Esophagus squamous epithelium (tissue), 5 donors: ENCODE measurements around the gene SWAP70. TPM values are rescaled to one million over a fixed set of nuclear protein-coding genes. Genes with fewer than 3 reads are reported as not detected.

Source experiments
- DNase-seq: peaks from one replicate; lab custom pipeline; 2025; lab: John Stamatoyannopoulos, UW
- H3K27ac ChIP-seq, 4 donors: fragments of 200-600 bp; sonication (generic); one replicate each; pipeline ENCODE4 v1.5.1; 2016 to 2019; ENCODE audit warnings: mild to moderate bottlenecking in 1 of 4
- H3K27me3 ChIP-seq, 4 donors: fragments of 200-600 bp; sonication (generic); 1 replicate in 3 of 4; 2 replicates in 1 of 4; pipeline versions ENCODE4 v1.5.1 to v1.6.0; 2017 to 2021; ENCODE audit warnings: antibody characterized with exemption in 1 of 4
- H3K36me3 ChIP-seq, 3 donors: fragments of 200-600 bp; sonication (generic); one replicate each; pipeline ENCODE4 v1.5.1; 2016 to 2019
- H3K4me1 ChIP-seq, 3 donors: fragments of 200-600 bp; sonication (generic); one replicate each; pipeline ENCODE4 v1.5.1; 2017 to 2019
- H3K4me3 ChIP-seq, 4 donors: fragments of 200-600 bp; sonication (generic); 1 replicate in 3 of 4; 2 replicates in 1 of 4; pipeline ENCODE4 v1.5.1; 2016 to 2019; ENCODE audit warnings: mild to moderate bottlenecking in 2 of 4, moderate library complexity in 1 of 4
- H3K9me3 ChIP-seq, 3 donors: fragments of 200-600 bp; sonication (generic); one replicate each; pipeline ENCODE4 v1.5.1; 2016 to 2019
- CTCF ChIP-seq, 6 experiments: fragments of 450-650 bp in 4 of 6; fragments of 200-600 bp in 2 of 6; sonication (generic) in 2 of 6; IDR thresholded peaks; one replicate each; pipeline ENCODE4 v1.5.1; 2016 to 2019; ENCODE audit warnings: antibody characterized with exemption in 6 of 6, mild to moderate bottlenecking in 4 of 6, moderate library complexity in 4 of 6
- POLR2A ChIP-seq, 4 donors: fragments of 450-650 bp; IDR thresholded peaks; one replicate each; pipeline ENCODE4 v1.6.1; 2017; ENCODE audit warnings: antibody characterized with exemption in 4 of 4, mild to moderate bottlenecking in 4 of 4, moderate library complexity in 3 of 4
- WGBS, 2 donors: methylation state at CpG; one replicate each; pipeline ENCODE4 v1.1.5; 2018; 5-methylcytosine and 5-hydroxymethylcytosine counted together
- intact Hi-C: fragments of 100-400 bp; cut with DNase I; formaldehyde crosslinking; loops from one replicate; pipeline ENCODE4 v1.15.0; 2022
- total RNA-seq, 4 donors: library from RNA; depleted of rRNA; stranded (reverse); fragments of >200 nt; gene quantifications; one replicate each; pipeline ENCODE4 v1.1.0, GENCODE V29; 2016
- donor health status: DM: yes; HTN: yes; CAD: no.

The SWAP70 gene
- total RNA-seq, 4 donors from 2014 or later: 15.1 to 27.5 (median 17.7) TPM

- Histone ChIP-seq H3K27me3 (no peaks in the 10 kb centered on the region), H3K9me3 (no peaks in the 10 kb centered on the region), H3K4me3 (no peak overlapping the region), H3K36me3 (peaks cover 0 to 92% (median 5%) of the 10 kb centered on the region in 3 donors), H3K27ac (no peak overlapping the region), H3K4me1 (no peaks in the 10 kb centered on the region)
- intact Hi-C loops: no loop called here
- WGBS, 2 donors: 91 to 100% methylated on average over 4 of the region's 4 CpGs
- DNase-seq: no peak
- TF ChIP-seq POLR2A (IDR thresholded peaks at IDR 0.05): no peak
- no peak for TF ChIP-seq CTCF (IDR thresholded peaks at IDR 0.05)
Observed at GRCh38 chr11:9780929-9781328, 117.1 kb downstream of the SWAP70 start.

- WGBS, 2 donors: 83 to 92% methylated on average over 1 to 2 of the region's 2 CpGs
- TF ChIP-seq POLR2A (IDR thresholded peaks at IDR 0.05) (no peak), CTCF (IDR thresholded peaks at IDR 0.05) (no peak)
- intact Hi-C loops: no loop called here
Observed at GRCh38 chr11:9783986-9784385, 120.1 kb downstream of the SWAP70 start.

GRCh38 chr11:9784602-9785315 is 120.9 kb downstream of the SWAP70 start:
- TF ChIP-seq POLR2A (IDR thresholded peaks at IDR 0.05) (no peak), CTCF (IDR thresholded peaks at IDR 0.05) (no peak)
- Histone ChIP-seq H3K4me3 (no peak overlapping the region), H3K9me3 (no peaks in the 10 kb centered on the region), H3K27ac (no peak overlapping the region), H3K27me3 (no peaks in the 10 kb centered on the region), H3K36me3 (peaks cover 0 to 98% (median 12%) of the 10 kb centered on the region in 3 donors), H3K4me1 (peaks cover 0 to 8% (median 0%) of the 10 kb centered on the region in 3 donors)
- 78 to 85% methylated on average over 5 to 6 of the region's 6 CpGs for WGBS, 2 donors
- intact Hi-C loops: no loop called here
- DNase-seq: no peak

More at GRCh38 chr11:9783986-9784385, 120.1 kb downstream of the SWAP70 start:
- H3K27ac ChIP-seq: no peak overlapping the region
- no peaks in the 10 kb centered on the region for H3K9me3 ChIP-seq
- no peak for DNase-seq
- H3K36me3 ChIP-seq: peaks cover 0 to 98% (median 11%) of the 10 kb centered on the region in 3 donors
- H3K4me3 ChIP-seq: no peak overlapping the region
- peaks cover 0 to 8% (median 0%) of the 10 kb centered on the region in 3 donors for H3K4me1 ChIP-seq
- no peaks in the 10 kb centered on the region for H3K27me3 ChIP-seq

GRCh38 chr11:9787260-9787659 is 123.4 kb downstream of the SWAP70 start:
- TF ChIP-seq POLR2A (IDR thresholded peaks at IDR 0.05) (no peak), CTCF (IDR thresholded peaks at IDR 0.05) (no peak)
- Histone ChIP-seq H3K4me3 (no peak overlapping the region), H3K9me3 (no peaks in the 10 kb centered on the region), H3K27ac (peak overlapping the region in 1 of 4 donors; percentile 54), H3K27me3 (no peaks in the 10 kb centered on the region), H3K36me3 (peaks cover 0 to 88% (median 7%) of the 10 kb centered on the region in 3 donors), H3K4me1 (peaks cover 0 to 8% (median 0%) of the 10 kb centered on the region in 3 donors)
- 84 to 88% methylated on average over 5 of the region's 5 CpGs for WGBS, 2 donors
- intact Hi-C loops: no loop called here
- no peak for DNase-seq

- TF ChIP-seq POLR2A (IDR thresholded peaks at IDR 0.05): no peak
- TF ChIP-seq CTCF (IDR thresholded peaks at IDR 0.05): no peak
- H3K27ac ChIP-seq: peak overlapping the region in 3 of 4 donors; percentile 1 to 54 (median 32)
- no peaks in the 10 kb centered on the region for H3K27me3 ChIP-seq
- no peaks in the 10 kb centered on the region for H3K9me3 ChIP-seq
- H3K4me1 ChIP-seq: peaks cover 0 to 8% (median 0%) of the 10 kb centered on the region in 3 donors
- intact Hi-C loops: no loop called here
- no peak overlapping the region for H3K4me3 ChIP-seq
- no peak for DNase-seq
- 45 to 70% methylated on average over 1 to 2 of the region's 3 CpGs for WGBS, 2 donors
- peaks cover 0 to 88% (median 7%) of the 10 kb centered on the region in 3 donors for H3K36me3 ChIP-seq
Observed at GRCh38 chr11:9787981-9788521, 124.2 kb downstream of the SWAP70 start.
